ENCODE data around the gene PRMT7. TPM values are rescaled to one million over a fixed set of nuclear protein-coding genes. Genes with fewer than 3 reads are reported as not detected.

Gene PRMT7
- total RNA-seq, 4 donors from 2014 or later: 74.1 to 91.5 (median 78.0) TPM

DNA sequence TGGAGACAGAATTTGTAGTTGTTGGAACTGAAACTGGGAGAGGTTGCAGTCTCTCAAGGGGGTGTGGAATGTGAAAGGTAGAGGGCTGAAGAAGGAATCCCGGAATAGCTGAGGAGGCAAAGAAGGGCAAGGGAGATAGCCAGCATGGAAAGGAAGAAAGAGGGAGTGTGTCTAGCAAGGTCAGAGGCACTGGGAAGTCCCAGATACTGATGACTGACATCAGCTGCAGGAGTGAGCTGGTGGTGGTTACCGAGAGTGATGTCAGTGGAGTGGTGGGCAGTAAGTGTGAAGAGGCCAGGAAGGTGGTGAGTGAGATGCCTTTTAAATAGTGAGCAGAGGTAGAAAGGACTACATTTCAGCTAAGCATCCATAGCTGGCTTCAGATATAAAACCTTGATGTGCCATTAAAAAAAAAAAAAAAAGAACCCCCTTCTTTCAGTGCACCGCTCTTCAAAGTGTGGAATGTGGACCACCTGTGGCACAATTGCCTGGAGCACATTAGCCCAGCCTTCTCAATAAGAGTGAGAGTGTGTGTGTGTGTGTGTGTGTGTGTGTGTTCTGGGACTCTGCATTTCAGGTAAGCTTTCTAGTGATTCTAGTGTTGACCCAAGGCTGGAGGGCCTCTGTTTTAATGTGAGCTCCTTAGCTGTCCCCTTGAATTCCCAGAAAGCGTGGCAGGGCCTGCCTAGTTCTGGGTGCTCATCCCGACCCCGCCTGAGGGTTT lies 8.5 kb downstream of the PRMT7 start:
- WGBS, 2 donors: 83 to 91% methylated on average over 6 of the region's 6 CpGs

DNA sequence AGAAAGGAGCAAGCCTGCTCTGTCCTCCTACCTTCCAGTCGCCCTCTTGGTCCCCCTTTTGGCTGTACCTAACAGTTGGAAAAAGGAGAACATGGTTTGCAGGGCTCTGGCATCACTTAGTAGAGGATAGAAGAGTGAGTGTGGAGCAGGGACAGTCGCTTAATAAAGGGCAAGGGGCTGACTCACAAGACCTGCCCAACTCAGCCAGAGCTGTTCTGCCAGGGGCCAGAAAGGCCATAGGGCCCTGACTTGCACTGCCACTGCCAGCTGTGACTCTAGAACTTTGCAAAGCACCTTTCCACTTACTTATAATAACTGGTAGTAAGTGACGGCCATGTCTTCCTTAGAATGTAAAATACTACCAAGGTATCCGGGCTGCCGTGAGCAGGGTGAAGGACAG lies 13.5 kb downstream of the PRMT7 start:
- Histone ChIP-seq H3K9me3 (no peaks in the 10 kb centered on the region), H3K27me3 (no peaks in the 10 kb centered on the region), H3K4me3 (no peak overlapping the region), H3K27ac (no peak overlapping the region), H3K4me1 (peaks cover 0 to 6% (median 0%) of the 10 kb centered on the region in 4 donors), H3K36me3 (peaks cover 3 to 81% (median 7%) of the 10 kb centered on the region in 3 donors)
- no peak for TF ChIP-seq POLR2A (IDR thresholded peaks at IDR 0.05)
- TF ChIP-seq, protein P1, sequence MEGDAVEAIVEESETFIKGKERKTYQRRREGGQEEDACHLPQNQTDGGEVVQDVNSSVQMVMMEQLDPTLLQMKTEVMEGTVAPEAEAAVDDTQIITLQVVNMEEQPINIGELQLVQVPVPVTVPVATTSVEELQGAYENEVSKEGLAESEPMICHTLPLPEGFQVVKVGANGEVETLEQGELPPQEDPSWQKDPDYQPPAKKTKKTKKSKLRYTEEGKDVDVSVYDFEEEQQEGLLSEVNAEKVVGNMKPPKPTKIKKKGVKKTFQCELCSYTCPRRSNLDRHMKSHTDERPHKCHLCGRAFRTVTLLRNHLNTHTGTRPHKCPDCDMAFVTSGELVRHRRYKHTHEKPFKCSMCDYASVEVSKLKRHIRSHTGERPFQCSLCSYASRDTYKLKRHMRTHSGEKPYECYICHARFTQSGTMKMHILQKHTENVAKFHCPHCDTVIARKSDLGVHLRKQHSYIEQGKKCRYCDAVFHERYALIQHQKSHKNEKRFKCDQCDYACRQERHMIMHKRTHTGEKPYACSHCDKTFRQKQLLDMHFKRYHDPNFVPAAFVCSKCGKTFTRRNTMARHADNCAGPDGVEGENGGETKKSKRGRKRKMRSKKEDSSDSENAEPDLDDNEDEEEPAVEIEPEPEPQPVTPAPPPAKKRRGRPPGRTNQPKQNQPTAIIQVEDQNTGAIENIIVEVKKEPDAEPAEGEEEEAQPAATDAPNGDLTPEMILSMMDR (IDR thresholded peaks at IDR 0.05): no peak
- TF ChIP-seq EP300 (IDR thresholded peaks at IDR 0.05): no peak
- WGBS, 2 donors: 95 to 99% methylated on average over 5 of the region's 5 CpGs
- DNase-seq (ENCODE audit: low spot score in 2 of 2): no peak

More for the DNA sequence above, 8.5 kb downstream of the PRMT7 start:
- no peak overlapping the region for H3K27ac ChIP-seq
- H3K36me3 ChIP-seq: peaks cover 0 to 91% (median 4%) of the 10 kb centered on the region in 3 donors
- no peaks in the 10 kb centered on the region for H3K9me3 ChIP-seq
- no peak for DNase-seq (ENCODE audit: low spot score in 2 of 2)
- H3K27me3 ChIP-seq: no peaks in the 10 kb centered on the region
- no peak overlapping the region for H3K4me3 ChIP-seq
- peaks cover 0 to under 1% (median 0%) of the 10 kb centered on the region in 4 donors for H3K4me1 ChIP-seq
- TF ChIP-seq, protein P1 (IDR thresholded peaks at IDR 0.05): no peak
- TF ChIP-seq EP300 (IDR thresholded peaks at IDR 0.05) (no peak), POLR2A (IDR thresholded peaks at IDR 0.05) (no peak)

DNA sequence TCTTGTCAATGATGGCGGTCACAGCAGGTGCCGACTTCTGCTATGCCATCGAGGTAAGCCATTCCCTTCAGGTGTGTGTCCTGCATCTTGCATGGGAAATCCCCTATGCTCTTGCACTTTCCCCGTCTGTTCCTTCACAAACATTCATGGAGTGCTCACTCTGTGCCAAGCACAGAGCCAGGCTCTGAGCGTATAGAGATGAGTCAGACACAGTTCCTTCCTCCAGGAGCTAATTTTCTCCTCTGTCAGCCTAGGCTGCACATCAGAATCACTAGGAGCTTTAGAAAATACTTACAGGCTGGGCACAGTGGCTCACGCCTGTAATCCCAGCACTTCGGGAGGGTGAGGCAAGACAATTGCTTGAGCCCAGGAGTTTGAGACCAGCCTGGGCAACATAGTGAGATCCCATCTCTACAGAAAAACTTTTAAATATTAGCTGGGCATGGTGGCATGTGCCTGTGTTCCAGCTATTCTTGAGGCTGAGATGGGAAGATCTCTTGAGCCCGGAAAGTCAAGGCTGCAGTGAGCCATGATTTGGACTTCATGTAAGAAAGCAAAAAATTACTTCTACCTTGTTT lies 14.1 kb downstream of the PRMT7 start:
- Histone ChIP-seq H3K36me3 (peaks cover 3 to 81% (median 7%) of the 10 kb centered on the region in 3 donors), H3K27ac (no peak overlapping the region), H3K4me1 (peaks cover 0 to 6% (median 0%) of the 10 kb centered on the region in 4 donors), H3K27me3 (no peaks in the 10 kb centered on the region), H3K4me3 (no peak overlapping the region), H3K9me3 (no peaks in the 10 kb centered on the region)
- DNase-seq (ENCODE audit: low spot score in 2 of 2): no peak
- TF ChIP-seq POLR2A (IDR thresholded peaks at IDR 0.05): no peak
- TF ChIP-seq EP300 (IDR thresholded peaks at IDR 0.05): no peak
- TF ChIP-seq, protein P1 (IDR thresholded peaks at IDR 0.05): no peak
- 94 to 97% methylated on average over 8 of the region's 8 CpGs for WGBS, 2 donors

DNA sequence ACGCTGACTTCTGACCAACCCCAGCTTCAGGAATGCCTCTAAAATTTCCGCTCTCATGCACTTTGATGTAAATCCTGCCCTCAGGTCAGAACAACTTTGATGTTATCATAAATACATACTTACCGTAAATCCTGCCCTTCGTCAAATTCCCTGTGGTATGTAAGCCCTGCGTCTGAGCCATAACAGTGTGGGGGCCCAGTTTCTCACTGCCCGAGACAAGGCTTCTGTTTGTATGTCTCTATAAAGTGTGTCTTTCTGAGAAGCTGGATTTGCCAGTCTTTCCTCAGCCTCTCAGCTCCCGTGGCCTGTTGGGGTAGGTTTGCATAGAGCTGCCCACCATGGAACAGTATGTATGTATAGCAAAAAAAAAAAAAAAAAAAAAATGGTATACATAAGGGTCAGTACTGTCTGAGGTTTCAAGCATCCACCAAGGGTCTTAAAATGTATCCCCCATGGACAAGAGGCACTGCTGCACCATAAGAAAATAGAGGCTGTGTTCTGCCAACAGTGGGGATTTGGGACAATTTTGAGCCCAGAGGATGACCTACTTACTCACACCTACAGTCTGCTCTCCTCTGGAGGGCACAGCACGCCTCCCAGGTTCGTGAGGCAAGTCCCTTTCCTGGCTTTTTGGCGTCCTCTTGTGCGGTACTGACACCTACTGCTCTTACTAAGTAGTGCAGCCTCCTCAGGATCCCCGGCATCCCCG lies 17.5 kb downstream of the PRMT7 start:
- WGBS, 2 donors: 36 to 37% methylated on average over 13 of the region's 13 CpGs
- Histone ChIP-seq H3K27me3 (no peaks in the 10 kb centered on the region), H3K4me1 (peaks cover 0 to 24% (median 14%) of the 10 kb centered on the region in 4 donors), H3K4me3 (no peak overlapping the region), H3K9me3 (no peaks in the 10 kb centered on the region), H3K36me3 (peaks cover 3 to 60% (median 7%) of the 10 kb centered on the region in 3 donors), H3K27ac (no peak overlapping the region)
- peak; percentile 65 to 85 for DNase-seq (ENCODE audit: low spot score in 2 of 2)
- TF ChIP-seq, protein P1 (IDR thresholded peaks at IDR 0.05): peak; percentile 80 to 92 (median 87)
- TF ChIP-seq EP300 (IDR thresholded peaks at IDR 0.05): no peak
- no peak for TF ChIP-seq POLR2A (IDR thresholded peaks at IDR 0.05)
